ENCODE data around the gene FOXO1.

The FOXO1 gene

DNA sequence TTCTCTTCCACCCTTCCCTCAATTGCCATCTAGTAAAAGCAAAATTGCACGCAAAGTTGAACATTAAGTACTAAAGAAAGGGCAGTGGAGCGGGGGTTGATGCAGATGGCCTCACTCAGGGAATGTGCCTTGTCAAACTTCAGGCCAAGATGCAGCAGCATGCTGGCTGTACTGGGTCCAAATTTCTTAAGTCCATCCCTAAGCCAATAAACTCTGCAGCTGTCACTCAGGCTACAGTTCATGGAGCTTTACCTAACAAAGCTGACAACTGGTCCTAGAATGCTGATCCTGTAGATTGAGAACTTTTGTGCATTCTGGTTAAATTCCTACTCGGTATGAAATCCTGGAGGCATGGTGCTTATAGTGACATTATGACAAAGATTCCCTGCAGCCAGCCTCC, 88.4 kb downstream of the FOXO1 start:
- DNase-seq (ENCODE audit: low read depth in 2 of 2) = no peak

DNA sequence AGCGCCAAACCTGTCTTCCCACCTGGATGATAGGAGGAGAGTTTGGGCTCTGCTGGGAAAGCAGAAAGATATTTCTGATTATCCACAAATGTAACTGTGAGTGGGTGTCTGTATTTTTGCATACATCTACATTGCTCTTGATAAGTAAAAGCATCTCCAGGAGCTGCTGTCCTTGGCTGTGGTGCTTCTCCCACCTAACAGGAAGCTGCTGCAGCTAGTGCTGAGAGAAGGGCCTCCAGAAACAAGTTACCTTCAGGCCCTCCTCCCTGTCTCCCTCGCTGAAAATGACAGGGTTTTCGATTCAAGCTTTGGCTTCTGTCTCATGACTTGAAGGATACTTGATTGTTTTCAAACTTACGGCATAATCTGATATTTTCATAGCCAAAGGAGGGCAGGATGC, 90.1 kb downstream of the FOXO1 start:
- DNase-seq (ENCODE audit: low read depth in 2 of 2) = no peak

DNA sequence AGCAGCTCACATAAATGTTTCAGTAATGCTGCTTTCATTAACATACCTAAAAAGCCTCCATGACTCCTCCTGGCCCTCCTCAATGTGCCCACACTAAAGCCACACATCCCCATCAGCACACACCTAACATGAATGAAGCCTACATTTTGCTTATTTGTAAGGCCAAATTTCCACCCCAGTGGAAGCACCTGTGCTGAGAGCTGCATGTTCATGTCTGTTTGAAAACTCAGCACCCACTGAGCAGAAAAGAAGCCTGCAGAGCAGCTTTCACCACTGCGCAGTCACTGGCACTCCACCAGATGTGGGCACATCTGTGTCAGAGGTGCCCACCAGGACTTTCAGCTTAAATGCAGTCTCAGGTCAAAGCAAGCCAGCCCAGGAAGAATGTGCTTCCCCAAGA, 93.5 kb downstream of the FOXO1 start:
- DNase-seq (ENCODE audit: low read depth in 2 of 2) = no peak

- no peak for DNase-seq (ENCODE audit: low read depth in 2 of 2)
These were observed 95.0 kb downstream of the FOXO1 start for GRCh38 chr13:40571338-40571963.

DNA sequence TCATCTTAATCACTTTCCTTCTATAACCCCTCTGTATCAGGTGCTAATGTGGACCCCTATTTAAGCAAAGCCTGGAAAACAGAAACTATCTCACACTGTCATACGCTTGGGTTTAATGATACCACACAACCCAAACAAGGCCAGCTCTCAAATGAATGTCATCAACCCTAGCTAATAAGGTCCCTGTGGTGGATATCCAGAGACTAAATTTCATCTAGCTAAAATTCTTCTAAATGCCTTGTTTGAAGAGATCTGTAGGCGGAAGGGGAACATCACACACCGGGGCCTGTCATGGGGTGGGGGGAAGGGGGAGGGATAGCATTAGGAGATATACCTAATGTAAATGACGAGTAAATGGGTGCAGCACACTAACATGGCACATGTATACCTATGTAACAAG, 95.5 kb downstream of the FOXO1 start:
- no peak for DNase-seq (ENCODE audit: low read depth in 2 of 2)

GRCh38 chr13:40569024-40569350, 97.5 kb downstream of the FOXO1 start:
- DNase-seq (ENCODE audit: low read depth in 2 of 2) = no peak

DNA sequence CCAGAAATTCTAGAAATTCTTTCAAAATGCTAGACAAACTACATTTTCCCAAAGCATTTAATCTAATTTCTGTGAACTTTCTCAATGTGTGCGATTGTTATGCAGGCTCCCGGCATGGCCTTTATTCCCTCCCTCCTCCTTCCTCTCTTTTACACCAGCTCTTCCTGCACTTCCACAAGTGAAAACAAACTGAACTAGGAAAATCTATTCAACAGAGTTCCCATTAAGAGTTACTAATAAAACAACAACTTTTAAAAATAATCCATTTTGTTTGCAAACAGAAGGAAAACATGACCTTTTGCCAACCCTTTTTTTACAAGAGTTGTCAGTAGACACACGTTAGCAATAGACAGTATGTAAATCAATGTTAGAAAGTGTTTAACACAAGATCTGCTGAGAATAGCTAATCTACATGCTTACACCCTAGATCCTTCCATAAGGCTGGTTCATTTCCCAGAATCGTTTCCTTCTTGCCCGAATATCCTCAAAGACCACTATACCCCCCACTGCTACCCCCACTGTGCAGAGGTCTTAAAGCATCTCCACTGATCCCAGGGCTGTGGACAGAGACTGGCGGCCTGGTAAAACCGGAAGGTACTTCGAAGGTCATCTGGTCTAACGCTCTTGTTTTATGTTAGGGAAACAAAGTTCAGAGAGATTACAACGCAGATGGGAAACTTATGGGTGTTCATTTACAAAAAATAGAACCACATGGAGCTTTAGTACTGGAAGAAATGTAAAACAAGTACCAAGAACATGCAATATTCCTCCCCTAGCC, 98.0 kb downstream of the FOXO1 start:
- DNase-seq (ENCODE audit: low read depth in 2 of 2) = no peak

DNA sequence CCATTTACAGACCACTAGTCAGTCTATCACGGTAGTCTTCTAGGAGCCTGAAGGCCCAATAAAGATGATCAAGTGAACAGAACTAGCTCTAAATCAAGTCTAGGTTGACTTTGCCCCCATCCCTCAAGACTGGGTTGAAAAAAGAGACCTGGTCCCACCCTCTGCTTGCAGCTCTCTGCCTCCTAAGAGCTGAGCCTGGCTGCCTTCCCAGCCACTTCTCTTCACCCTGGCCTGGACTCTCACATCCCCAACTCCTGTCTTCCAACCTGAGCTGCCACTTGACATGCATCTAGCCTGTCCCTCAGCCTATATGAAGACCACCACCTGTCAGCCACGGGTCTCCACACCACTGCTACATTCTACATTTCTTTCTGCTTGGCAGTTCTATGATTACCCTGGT, 99.6 kb downstream of the FOXO1 start:
- DNase-seq (ENCODE audit: low read depth in 2 of 2) = no peak

DNA sequence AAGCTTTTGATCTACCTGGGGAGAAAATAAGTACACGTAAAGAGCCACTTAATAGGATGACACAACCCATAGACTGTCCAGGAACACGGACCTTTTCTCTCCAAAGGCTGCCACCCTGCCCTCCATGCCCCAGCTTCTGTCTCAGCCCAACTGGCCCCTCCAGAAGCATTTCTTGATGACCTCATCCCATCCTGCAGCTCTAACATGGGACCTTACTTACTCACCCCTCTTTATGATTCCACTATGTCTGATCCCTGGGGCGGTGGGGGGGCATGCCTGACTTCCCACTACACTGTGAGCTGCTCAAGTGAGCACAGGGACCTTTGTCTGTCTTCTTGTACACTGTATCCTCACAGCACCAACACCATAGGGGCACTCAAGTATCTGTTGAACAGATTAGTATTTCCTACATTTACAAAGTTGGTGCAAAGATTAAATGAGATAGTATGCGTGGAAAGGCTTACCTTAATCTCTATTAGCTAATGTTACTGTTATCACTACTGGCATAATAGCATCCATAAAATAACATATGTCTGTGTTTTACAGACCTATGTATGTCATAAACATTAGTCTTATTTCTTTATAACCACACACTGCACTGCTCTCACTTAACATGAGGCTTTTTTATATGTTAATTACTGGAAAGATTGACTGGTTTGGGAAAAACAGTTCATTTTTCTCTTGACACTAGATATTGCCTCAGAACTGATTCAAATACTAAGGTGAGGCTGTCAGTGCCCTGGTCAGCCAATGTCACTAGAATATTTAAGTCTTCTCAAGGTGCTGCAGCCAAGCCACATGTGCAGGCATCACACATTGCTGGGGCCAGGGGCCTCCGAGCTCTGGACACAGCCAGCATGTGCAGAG, 100.9 kb downstream of the FOXO1 start:
- DNase-seq (ENCODE audit: low read depth in 2 of 2) = no peak

DNA sequence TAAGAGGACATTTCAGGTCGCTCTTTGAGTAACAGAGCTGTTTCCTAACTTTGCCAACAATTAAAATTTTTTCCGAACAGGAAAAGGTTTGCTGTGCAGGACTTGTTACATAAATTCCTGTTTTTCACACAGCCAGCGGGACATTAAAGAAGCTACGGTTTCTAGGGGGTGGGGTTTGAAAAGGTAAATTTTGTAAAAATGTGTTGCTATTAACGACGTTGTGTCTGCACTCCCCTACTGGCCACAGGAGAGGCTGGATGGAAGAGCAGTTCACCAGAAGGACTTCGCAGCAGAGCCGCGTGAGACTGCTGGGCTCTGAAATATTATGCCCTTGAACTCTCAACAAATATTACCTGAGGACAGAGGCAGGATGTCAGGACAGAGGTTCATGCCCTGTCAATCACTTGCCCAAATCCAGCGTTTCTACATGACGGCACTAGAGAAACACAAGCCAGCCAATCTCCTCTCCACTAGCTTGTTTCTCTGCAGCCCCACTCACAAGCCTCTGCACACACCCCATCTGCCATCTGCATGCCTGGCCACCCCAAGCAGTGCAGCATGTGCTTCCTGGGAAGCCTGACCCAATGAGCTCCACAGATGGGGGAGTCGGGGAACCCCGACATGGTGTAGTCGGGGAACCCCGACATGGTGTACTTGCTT, 102.0 kb downstream of the FOXO1 start:
- DNase-seq (ENCODE audit: low read depth in 2 of 2) = no peak

- DNase-seq (ENCODE audit: low read depth in 2 of 2) = no peak
These were observed 102.9 kb downstream of the FOXO1 start for GRCh38 chr13:40563350-40564125.

- DNase-seq (ENCODE audit: low read depth in 2 of 2) = no peak
These were observed 103.5 kb downstream of the FOXO1 start for GRCh38 chr13:40562975-40563349.

- DNase-seq (ENCODE audit: low read depth in 2 of 2) = no peak
These were observed 106.5 kb downstream of the FOXO1 start for GRCh38 chr13:40559915-40560314.

- DNase-seq (ENCODE audit: low read depth in 2 of 2) = no peak
These were observed 107.8 kb downstream of the FOXO1 start for GRCh38 chr13:40558656-40559055.

- no peak for DNase-seq (ENCODE audit: low read depth in 2 of 2)
These were observed 110.0 kb downstream of the FOXO1 start for GRCh38 chr13:40556453-40556852.

GRCh38 chr13:40553356-40553755, 113.1 kb downstream of the FOXO1 start:
- DNase-seq (ENCODE audit: low read depth in 2 of 2) = no peak

- DNase-seq (ENCODE audit: low read depth in 2 of 2) = no peak
These were observed 113.5 kb downstream of the FOXO1 start for GRCh38 chr13:40552895-40553294.

DNA sequence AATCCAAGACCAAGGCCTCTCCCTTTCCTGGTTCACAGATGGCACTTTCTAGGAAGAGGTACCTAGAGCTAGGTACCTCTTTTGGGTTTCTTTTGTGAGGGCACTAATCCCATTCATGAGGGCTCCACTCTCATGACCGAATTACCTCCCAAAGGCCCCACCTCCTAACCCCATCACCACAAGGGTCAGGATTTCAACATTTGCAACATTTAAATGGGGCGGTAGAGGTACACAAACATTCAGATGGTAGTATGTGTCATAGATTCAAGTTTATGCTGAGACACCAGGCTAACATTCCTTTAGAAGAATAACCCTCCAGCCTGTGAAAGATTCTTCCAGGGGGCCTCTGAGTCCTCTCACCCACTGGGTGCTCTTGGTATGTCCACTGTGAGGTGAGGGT, 116.3 kb downstream of the FOXO1 start:
- DNase-seq (ENCODE audit: low read depth in 2 of 2) = no peak

GRCh38 chr13:40549500-40550094, 116.8 kb downstream of the FOXO1 start:
- DNase-seq (ENCODE audit: low read depth in 2 of 2) = no peak

DNA sequence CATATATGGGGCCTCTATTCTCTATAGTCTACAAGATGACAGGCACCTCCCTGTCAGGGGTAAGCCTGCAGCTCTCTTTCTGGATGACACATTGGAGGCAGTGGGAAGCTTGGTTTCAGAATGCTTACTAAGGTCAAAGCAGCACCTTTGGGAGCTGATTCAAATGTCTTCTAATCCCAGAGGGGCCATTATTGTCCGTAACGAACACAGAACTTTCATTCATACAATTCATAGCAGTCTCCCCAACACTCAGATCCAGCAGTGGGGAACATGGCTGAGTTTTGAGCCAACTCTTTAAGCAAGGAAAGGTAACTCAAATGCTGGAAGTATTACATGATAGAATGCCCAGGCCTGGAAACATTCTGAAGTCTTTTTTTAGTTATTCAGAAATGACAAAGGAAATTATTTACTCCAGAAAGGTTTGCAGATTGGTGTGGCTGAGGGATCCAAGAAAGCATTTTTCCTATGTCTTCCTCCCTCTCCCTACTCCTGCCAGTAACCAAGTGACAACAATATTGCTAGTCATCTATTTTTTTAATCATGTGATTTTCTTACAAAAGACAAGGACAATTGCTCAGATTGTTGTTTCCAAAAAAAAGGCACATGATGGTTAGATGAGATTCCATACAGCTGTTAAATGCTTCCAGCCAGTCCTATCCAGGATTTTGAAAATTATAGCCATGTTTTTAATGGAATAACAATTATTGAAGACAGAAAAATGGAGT, 118.7 kb downstream of the FOXO1 start:
- no peak for DNase-seq (ENCODE audit: low read depth in 2 of 2)
